Measurements from ENCODE around the gene GPR107. TPM values are rescaled to one million over a fixed set of nuclear protein-coding genes. Genes with fewer than 3 reads are reported as not detected.

Gene GPR107
- 10 to 100 TPM; 19.6 to 20.4 TPM for total RNA-seq

- ChIA-PET CTCF (interaction anchor here (0.5 to 1.9 kb wide), 10 partner anchors 14 to 1180 kb away, joined by 3 to 8 read pairs (median 4); no protein-coding TSS in a partner anchor), POLR2A (interaction anchor here (0.5 to 1.6 kb wide), 7 partner anchors 11 to 167 kb away, joined by 3 to 8 read pairs (median 7); partner anchors contain the start of gene FNBP1)
These were observed at the start of gene GPR107 for GRCh38 chr9:130053504-130054324. GPR107 (plus strand) TSS chr9:130053906; CDS start chr9:130053933, 27 bp downstream.

DNA sequence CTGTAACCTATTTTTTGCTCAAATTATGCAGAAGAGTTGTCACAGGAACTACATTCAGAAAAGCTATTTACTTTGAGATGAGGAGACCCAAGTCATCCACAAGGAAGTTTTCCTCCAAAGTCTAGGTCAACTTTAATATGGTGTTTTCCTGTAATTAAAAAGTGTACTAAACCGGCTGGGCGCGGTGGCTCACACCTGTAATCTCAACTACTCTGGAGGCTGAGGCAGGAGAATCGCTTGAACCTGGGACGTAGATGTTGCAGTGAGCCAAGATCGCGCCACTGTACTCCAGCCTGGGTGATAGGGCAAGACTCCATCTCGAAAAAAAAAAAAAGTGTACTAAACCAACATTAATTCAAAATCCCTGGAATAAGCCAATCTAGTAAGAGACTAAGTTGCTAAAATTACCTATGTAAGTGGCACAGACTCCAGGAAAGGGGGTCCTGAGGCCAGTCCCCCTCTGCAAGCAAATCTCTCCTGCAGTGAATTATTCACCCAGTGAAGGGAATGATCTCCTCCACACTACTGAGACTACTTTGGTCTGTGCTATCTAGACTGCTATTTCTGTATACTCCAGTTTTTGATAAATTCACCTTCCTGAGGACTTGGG is 49.7 kb upstream of the GPR107 start:
- POLR2A ChIA-PET = interaction anchor here (0.6 kb wide), 1 partner anchor 36 kb away, joined by 7 read pairs; no protein-coding TSS in a partner anchor
- CTCF ChIA-PET = interaction anchor here (1.1 kb wide), 1 partner anchor 23 kb away, joined by 5 read pairs; no protein-coding TSS in a partner anchor

DNA sequence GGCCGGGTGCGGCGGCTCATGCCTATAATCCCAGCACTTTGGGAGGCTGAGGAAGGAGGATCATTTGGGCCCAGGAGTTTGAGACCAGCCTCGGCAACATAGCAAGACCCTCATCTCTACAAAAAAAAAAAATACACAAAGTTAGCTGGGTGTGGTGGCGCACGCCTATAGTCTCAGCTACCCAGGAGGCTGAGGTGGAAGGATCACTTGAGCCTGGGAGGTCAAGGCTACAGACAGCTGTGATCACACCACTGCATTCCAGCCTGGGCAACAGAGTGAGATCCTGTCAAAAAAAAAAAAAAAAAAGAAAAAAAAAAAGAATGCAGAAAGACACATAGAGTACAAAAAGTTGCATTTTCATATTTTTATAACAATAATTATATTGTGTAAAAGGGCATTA is 46.8 kb upstream of the GPR107 start:
- ChIA-PET POLR2A (interaction anchor here (0.7 to 1.3 kb wide), 2 partner anchors 12 to 50 kb away, joined by 3 to 8 read pairs; no protein-coding TSS in a partner anchor), CTCF (interaction anchor here (0.6 to 1.3 kb wide), 4 partner anchors 11 to 210 kb away, joined by 3 to 5 read pairs (median 3); no protein-coding TSS in a partner anchor)

- ChIA-PET CTCF (interaction anchor here (0.6 to 1.3 kb wide), 6 partner anchors 10 to 123 kb away, joined by 3 to 8 read pairs (median 3); no protein-coding TSS in a partner anchor), POLR2A (interaction anchor here (0.7 to 1.4 kb wide), 6 partner anchors 11 to 33 kb away, joined by 3 to 6 read pairs (median 4); no protein-coding TSS in a partner anchor)
These were observed 45.2 kb upstream of the GPR107 start for GRCh38 chr9:130008538-130008937.

- ChIA-PET POLR2A (interaction anchor here (0.8 to 1.4 kb wide), 2 partner anchors 14 to 120 kb away, joined by 4 to 6 read pairs; no protein-coding TSS in a partner anchor), CTCF (interaction anchor here (0.7 to 1.8 kb wide), 3 partner anchors 9 to 283 kb away, joined by 3 to 5 read pairs (median 5); no protein-coding TSS in a partner anchor)
These were observed 44.2 kb upstream of the GPR107 start for GRCh38 chr9:130009546-130009945.

- POLR2A ChIA-PET = interaction anchor here (0.5 to 1.1 kb wide), 6 partner anchors 9 to 115 kb away, joined by 3 to 6 read pairs (median 4); no protein-coding TSS in a partner anchor
- CTCF ChIA-PET = interaction anchor here (0.7 to 1.8 kb wide), 4 partner anchors 9 to 31 kb away, joined by 3 to 5 read pairs (median 4); no protein-coding TSS in a partner anchor
These were observed 43.3 kb upstream of the GPR107 start for GRCh38 chr9:130010151-130010988.

- CTCF ChIA-PET = interaction anchor here (1.1 to 1.3 kb wide), 2 partner anchors 16 to 17 kb away, joined by 3 to 5 read pairs; no protein-coding TSS in a partner anchor
- POLR2A ChIA-PET = no interaction called here
These were observed 40.4 kb upstream of the GPR107 start for GRCh38 chr9:130013326-130013725.

DNA sequence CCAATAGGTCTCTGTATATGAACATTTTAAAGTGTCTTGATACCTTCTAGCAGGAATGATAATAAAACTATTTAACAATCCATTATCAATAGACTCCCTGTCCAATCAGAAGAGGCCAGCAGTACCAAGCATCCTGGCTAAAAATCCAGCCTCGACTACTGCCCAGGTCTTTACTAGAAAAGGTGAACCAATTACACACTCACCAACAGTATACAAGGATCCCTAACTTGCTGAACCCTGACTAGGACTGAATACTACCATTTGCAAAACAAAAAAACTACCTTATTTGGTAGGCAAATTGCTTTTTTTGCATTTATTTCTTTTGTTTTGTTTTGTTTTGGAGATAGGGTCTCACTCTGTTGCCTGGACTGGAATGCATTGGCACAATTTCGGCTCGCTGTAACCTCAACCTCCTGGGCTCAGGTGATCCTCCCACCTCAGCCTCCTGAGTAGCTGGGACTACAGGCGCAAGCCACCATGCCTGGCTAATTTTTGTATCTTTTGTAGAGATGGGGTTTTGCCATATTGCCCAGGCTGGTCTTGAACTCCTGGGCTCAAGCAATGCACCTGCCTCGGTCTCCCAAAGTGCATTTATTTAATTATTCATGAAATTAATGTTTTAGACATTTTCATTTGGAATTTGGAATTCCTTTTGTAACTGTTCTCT is 38.2 kb upstream of the GPR107 start:
- CTCF ChIA-PET = no interaction called here
- POLR2A ChIA-PET = no interaction called here

DNA sequence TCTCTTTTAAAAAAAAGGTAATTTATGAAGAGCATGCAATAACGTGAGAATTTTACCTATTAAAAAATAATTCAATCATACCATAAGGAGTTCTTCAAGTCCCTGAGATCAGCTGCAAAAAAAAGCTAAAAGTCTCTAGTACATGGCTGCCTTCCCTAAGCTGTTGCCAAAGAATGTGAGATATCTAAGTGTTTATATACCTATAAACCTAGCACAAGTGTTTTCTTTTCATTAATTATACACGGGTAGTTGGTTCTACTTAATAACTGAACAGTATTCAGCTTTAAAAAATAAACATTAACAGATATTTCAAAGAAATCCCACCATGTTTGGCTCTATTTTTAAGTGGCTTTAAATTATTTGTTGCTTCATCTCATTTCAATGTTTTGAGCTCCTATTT is 36.6 kb upstream of the GPR107 start:
- ChIA-PET POLR2A (interaction anchor here (0.6 to 1.8 kb wide), 8 partner anchors 9 to 130 kb away, joined by 3 to 9 read pairs (median 4); partner anchors contain the start of gene FNBP1), CTCF (interaction anchor here (0.7 to 1.7 kb wide), 9 partner anchors 9 to 131 kb away, joined by 3 to 9 read pairs (median 3); no protein-coding TSS in a partner anchor)

DNA sequence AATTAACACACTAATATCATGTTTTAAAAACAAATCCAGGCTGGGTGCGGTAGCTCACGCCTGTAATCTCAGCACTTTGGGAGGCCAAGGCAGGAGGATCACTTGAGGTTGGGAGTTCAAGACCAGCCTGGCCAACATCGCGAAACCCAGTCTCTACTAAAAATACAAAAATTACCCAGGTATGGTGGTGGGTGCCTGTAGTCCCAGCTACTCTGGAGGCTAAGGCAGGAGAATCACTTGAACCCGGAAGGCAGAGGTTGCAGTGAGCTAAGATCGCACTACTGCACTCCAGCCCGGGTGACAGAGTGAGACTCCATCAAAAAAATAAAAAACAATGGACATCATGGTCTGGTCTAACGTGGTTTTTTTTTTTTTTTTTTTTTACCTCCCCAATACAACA is 36.2 kb upstream of the GPR107 start:
- CTCF ChIA-PET = interaction anchor here (0.7 to 1.7 kb wide), 7 partner anchors 11 to 131 kb away, joined by 3 to 9 read pairs (median 3); no protein-coding TSS in a partner anchor

GRCh38 chr9:130018265-130018664 is 35.4 kb upstream of the GPR107 start:
- ChIA-PET CTCF (interaction anchor here (0.8 to 1.6 kb wide), 3 partner anchors 8 to 10 kb away, joined by 3 read pairs; no protein-coding TSS in a partner anchor), POLR2A (interaction anchor here (1.0 to 1.5 kb wide), 2 partner anchors 11 to 23 kb away, joined by 3 to 7 read pairs; no protein-coding TSS in a partner anchor)

More for the DNA sequence above, 36.2 kb upstream of the GPR107 start:
- POLR2A ChIA-PET = interaction anchor here (0.6 to 1.8 kb wide), 6 partner anchors 11 to 131 kb away, joined by 4 to 9 read pairs (median 6); no protein-coding TSS in a partner anchor

DNA sequence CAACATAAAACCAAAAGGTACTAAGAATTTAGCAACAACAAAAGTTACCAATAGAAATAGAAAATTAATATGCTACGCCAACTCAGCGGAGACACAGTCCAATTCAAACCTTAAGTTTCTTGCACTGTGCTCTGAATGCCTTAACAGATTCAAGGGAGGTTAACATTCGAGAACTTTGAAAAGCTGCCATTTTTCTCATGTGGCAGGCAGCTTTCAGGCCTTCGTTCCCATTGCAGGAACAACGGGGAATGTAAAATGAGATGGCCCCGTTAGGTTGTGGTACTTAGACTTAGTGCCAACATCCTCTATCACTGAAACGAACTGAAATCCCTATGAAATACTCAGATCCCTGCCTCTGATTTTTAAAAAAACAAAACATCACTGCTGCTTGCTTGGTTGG is 33.1 kb upstream of the GPR107 start:
- POLR2A ChIA-PET = interaction anchor here (1.0 to 1.6 kb wide), 4 partner anchors 12 to 19 kb away, joined by 3 to 12 read pairs (median 6); no protein-coding TSS in a partner anchor
- CTCF ChIA-PET = no interaction called here

DNA sequence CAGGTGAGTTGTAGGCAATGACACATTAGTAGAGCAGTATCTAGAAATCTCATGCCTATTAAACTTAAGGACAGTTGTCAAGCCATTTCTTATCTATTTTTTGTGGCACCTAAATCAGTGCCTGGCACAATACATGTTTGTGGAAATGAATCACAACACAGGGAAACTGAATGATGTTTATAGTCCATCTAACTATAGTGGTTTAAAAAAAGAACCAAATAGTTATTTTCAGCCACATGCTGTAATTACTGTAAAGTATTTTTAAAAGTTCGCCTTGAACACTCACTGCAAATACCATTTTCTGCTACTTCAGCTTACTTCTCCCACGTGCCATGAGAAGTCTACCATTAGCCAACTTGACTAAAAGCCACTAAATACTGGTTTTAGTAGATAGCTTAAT is 32.6 kb upstream of the GPR107 start:
- ChIA-PET POLR2A (interaction anchor here (1.6 kb wide), 1 partner anchor 13 kb away, joined by 3 read pairs; no protein-coding TSS in a partner anchor), CTCF (interaction anchor here (0.6 kb wide), 1 partner anchor 28 kb away, joined by 3 read pairs; no protein-coding TSS in a partner anchor)

DNA sequence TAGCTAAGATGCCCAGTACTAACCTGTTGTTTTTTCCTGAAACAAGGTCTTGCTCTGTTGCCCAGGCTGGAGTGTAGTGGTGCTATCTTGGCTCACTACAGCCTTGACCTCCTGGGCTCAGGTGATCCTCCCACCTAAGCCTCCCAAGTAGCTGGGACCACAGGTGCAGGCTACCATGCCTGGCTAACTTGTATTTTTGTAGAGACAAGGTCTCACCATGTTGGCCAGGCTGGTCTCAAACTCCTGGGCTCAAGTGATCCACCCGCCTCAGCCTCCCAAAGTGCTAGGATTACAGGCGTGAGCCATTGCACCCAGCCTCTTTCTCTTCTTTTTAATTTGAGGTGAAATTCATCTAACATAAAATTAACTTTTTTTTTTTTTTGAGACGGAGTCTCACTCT is 31.9 kb upstream of the GPR107 start:
- POLR2A ChIA-PET = interaction anchor here (1.6 kb wide), 1 partner anchor 13 kb away, joined by 3 read pairs; no protein-coding TSS in a partner anchor
- CTCF ChIA-PET = interaction anchor here (0.6 to 0.8 kb wide), 2 partner anchors 12 to 29 kb away, joined by 3 read pairs; no protein-coding TSS in a partner anchor

- CTCF ChIA-PET = interaction anchor here (0.5 to 1.9 kb wide), 7 partner anchors 11 to 158 kb away, joined by 3 to 6 read pairs (median 3); no protein-coding TSS in a partner anchor
- POLR2A ChIA-PET = interaction anchor here (0.5 to 1.6 kb wide), 5 partner anchors 12 to 137 kb away, joined by 3 to 4 read pairs (median 3); no protein-coding TSS in a partner anchor
These were observed 31.1 kb upstream of the GPR107 start for GRCh38 chr9:130022566-130023143.

DNA sequence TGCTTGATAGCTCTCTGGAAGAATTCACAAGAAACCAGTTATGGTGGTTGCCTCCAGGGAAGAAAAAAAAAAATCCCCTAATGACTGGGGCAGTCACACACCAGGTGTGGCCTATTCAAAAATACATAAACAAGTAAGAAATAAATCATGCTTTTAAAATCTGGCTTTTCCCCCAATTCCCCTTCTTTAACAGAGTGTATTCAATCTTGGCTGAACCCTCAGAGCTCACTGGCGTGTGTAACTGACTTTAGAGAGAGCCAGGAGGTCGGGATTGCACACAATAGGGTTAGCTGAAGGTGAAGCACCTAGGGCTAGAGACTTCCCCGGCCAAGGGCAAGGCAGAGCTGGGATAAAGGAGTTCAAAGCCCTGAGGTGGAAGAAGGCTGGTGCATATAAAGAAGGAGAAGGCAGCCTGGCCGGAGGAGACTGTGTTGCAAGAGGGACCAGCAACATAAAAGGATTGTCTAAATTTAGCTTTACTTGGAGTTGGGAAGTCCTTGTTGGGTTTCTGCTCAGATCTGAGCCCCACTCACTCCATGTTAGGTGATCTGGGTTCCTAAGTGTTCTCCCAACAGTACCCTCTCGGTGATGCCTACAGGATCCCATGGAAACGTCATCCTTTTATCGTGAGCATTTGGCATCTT is 30.4 kb upstream of the GPR107 start:
- POLR2A ChIA-PET = interaction anchor here (0.5 to 1.4 kb wide), 3 partner anchors 30 to 137 kb away, joined by 3 to 4 read pairs (median 3); no protein-coding TSS in a partner anchor
- CTCF ChIA-PET = interaction anchor here (0.5 to 1.9 kb wide), 8 partner anchors 11 to 158 kb away, joined by 3 to 6 read pairs (median 3); no protein-coding TSS in a partner anchor

Measured in activated CD8-positive, alpha-beta memory T cell treated with anti-CD3 and anti-CD28 coated beads for 36 hours (primary cell).